HG02938 (cell line): ENCODE measurements around the gene HS6ST1.
A peak's percentile ranks its signal among the peaks of the same experiment; 100 is the strongest.

Experiments used
- ATAC-seq: cut with Tn5 transposase; IDR thresholded peaks from one replicate; pipeline ENCODE4 v1.9.1; 2021; ENCODE audit warnings: mild to moderate bottlenecking, moderate library complexity; ENCODE audit not compliant: unreplicated experiment

Gene HS6ST1

DNA sequence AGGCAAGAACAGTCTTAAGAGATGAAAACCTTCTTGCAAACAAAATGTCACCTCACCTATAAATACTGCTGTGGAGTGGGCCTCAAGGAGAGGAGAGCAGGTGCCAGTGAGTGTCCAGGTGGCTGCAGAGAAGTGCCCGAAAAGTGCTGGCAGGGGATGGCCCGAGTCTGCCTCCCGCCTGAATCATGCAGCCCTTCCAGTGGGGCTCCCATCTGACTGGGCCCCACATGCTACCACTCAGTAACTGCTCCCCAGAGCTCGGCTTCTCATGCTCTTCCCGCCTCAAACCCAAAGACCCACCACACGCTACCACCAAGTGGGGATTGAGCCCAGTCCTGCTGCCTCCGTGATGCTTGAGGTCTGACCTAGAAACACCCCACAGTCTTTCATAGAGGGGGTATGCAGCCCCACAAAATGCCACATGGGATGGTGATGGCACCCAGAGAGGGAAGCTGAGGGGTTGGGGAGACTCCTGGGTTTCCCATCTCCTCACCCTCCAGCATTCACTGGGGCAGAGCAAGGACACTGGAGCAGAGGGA is 7.4 kb downstream of the HS6ST1 start:
- ATAC-seq, result no peak

DNA sequence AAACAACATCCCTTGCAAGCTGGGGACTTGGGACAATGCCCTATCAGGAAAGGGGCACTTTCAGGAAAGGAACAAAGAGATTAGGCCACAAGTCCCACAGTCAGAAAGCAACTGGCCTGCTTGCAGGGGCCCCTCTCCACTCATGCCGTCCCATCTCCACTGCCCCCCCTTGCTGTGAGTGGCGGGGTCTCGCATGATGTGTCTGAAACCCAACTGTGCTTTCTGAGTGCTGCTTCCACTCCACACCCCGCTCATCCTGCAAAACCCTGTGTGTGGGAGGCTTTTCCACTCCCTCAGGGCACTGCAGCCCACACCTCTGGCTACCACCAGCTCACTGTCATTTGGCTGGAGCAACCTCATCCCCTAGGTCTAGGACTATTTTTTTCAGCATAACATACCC is 7.9 kb downstream of the HS6ST1 start:
- no peak for ATAC-seq

DNA sequence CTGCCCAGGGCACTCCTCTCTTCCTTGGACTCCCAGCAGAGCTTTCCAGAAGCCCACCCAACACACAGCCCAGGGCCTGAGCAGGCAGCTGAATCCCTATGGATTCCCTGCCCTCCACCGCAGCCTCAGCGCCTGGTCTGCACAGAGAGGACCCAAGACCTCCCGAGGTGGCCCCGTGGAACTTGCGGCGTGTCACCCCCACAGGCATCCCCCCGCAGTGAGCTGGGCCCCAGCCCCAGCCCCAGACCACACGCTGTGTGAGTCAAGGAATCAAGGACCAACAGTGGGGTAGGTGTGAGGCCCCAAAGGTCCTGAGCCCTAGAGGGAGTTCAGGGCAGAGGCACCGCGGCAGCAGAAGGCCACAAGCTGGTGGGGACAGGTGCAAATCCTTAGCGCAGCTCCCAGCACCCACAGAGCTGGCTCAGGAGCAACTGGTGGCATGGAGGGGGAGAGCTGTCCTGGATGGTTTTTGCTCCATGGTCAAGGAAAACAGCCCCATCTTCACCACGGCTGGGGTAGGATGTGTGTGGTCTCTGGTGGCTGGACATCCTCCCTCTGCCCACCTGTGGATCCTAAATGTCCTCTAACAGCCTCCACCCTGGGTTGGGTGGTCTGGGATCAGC is 8.5 kb downstream of the HS6ST1 start:
- ATAC-seq, result no peak

DNA sequence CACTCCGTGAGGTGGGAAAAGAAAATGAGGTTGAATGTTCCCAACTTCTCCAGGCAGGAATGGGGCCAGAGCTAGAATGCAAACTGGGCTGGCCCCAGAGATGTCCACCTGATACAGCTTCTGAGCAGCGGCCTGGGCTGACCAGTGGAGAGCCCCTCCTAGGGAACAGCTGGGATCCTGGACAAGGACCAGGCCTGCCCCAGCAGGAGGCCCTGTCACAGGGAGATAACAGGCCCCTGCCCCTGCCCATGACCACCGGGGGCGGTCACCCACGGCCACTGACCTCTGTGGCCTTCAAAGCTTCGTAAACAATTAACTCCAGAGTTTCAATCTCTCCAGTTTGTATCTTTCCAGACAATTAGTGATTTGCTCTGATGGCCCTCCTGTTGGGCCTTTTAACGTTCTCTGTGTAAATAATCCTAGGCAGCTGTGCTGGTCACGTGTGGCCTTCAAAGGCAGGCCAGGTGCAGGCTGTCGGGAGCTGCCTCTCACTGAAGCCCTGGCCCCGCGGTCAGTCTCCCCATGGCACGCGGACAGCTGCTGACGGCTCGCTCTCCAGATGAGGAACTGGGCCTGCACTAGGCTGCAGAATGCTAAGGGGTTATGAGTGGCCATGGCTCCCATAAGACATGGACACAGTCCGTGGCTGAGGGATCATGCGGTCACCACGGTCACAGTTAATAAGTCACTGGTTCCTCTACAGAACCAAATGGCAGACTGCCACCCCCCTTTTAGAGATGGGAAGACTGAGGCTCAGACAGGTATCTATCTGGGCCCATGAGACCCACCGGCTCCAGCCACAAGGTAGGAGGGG is 9.2 kb downstream of the HS6ST1 start:
- ATAC-seq, result no peak

DNA sequence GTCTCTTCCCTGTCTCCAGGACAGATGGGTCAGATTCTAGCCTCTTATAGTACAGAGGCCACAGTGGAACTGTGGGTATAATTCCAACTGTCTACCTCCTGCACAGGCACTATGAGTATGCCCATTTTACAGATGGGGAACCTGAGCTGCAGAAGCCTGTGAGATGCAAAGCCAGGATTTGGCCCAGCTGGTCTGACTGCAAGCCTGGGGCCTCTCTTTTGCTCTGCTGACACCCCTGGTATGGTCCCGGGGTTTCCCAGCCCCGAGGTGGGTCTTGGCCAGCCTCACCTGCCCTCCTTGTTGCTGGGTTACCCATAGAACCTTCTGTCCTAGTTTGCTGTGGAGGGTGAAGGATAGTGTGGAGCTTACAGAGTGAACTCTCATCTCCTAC is 9.8 kb downstream of the HS6ST1 start:
- ATAC-seq, result no peak

DNA sequence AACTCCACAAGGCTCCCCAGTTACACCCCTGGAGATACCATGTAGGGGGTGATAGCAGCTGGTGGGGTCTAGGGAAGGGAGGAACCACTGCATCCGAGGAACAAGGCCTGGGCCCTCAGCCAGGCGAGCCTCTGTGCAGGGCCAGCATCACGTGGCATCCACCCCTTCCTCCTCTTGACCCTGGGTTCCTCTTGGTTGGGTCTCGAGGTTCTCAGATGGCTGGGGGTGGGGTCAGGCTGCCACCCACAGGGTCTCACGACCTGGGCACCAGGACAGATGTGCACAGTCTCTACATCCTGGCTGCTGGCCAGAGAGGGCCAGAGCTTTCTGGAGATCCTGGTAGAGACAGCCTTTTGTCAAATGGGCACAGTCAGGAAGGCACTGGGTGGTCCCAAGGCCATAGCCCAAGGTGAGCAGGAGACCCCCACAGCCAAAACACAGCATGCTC is 10.4 kb downstream of the HS6ST1 start:
- no peak for ATAC-seq

DNA sequence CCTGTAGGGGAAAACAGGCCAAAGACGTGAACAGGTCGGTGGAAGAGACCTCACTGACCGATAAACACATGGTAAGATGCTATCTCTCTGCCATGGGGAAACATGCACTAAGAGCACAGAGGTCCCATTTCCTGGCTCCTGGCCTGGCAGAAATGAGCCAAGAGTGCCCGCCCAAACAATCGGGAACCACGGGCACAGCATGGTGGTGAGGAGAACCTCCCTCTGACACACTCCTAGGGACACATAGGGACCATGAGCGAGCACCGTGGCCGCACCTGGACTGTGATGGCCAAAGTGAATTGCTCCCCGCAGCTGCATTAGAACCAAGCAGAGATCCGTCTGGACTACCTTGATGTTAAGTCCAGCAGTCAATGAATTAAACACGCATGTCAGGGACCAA is 11.1 kb downstream of the HS6ST1 start:
- ATAC-seq, result no peak

DNA sequence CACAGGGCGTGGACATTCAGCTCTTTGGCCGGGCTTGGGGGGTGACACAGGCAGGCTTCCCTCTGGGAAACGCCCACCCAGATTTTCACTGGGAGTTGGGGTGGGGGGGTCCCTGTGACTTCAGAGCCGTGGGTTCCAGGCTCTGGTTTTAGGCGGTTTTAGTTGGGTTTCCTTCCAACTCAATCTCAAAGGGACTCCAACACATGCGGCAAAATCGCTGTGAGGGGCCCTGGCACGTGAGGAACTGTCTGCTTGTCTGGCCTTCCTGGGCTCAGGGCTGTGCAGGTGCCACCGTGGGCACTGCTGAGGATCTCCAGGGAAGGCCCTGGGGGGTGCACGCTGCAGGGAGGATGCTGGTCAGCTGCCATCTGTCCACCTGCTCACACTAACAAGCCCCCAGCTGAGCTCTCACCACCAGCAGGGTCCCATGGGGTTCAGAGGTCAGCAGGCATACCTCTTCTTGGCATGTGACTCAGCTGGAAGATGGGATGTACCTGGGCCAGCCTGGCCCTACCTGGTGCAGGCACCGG is 11.7 kb downstream of the HS6ST1 start:
- ATAC-seq, result no peak

DNA sequence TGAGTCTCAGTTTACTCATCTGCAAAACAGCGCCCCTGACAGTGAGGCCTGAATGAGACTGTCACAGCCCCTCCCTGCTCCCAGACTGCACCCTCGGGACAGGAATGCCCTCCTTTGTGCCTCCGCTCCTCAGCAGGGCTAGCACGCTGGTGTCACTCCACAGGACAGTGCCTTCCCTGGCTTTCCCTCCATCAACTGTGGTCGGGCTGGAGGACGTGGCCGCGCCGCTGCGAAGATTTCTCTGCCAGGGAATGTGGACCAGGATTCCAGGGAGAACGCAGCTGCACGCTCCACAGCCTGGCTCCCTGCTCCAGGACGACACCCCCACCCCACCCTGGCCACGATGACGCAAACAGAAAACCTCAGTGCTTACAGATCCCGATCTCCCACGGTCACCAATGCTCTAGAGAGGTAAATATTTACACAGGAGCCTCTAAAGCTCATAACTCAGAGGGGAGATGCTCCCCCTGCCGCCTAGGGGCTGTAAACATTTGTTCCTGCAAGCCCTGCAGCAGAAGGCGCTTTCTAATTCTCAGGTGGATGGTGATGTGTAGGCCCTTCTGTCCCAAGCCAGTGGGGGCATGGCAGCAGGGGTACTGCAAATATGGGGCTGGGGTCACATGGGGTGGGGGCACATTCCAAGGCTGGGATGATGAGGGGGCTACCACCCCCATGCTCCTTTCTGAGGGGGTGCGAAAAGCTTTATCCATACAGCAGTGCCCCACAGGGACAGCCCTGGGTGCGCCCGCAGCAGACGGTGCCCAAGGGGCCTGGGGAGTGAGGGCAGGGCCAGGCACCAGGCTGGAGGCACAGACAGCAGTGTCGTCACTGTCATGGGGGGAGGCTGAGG is 12.4 kb downstream of the HS6ST1 start:
- no peak for ATAC-seq

DNA sequence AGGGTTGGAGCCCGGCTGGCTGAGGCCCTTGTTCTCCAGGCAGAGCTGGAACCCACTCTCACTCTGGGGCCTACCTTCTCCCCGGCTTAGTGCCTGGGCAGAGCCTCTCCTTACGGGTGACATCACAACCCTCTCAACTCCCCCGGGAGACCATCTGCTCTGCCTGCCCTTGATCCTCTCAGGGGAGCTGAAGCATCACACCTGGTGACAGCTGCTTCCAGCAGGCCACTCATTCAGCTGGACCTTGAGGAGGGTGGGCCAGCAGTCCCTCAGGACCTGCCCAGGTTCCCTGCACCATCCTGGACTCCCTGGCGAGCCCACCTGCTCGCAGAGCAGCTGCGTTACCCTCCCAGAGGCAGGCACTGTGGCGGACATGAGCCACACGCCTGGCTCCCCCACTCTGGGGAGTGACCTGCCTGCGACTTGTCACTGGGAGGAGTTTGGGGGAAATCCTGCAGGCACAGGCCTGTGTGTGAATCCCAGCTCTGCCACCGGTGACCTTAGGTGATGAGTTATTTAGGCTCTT is 13.1 kb downstream of the HS6ST1 start:
- peak; percentile 66 for ATAC-seq

DNA sequence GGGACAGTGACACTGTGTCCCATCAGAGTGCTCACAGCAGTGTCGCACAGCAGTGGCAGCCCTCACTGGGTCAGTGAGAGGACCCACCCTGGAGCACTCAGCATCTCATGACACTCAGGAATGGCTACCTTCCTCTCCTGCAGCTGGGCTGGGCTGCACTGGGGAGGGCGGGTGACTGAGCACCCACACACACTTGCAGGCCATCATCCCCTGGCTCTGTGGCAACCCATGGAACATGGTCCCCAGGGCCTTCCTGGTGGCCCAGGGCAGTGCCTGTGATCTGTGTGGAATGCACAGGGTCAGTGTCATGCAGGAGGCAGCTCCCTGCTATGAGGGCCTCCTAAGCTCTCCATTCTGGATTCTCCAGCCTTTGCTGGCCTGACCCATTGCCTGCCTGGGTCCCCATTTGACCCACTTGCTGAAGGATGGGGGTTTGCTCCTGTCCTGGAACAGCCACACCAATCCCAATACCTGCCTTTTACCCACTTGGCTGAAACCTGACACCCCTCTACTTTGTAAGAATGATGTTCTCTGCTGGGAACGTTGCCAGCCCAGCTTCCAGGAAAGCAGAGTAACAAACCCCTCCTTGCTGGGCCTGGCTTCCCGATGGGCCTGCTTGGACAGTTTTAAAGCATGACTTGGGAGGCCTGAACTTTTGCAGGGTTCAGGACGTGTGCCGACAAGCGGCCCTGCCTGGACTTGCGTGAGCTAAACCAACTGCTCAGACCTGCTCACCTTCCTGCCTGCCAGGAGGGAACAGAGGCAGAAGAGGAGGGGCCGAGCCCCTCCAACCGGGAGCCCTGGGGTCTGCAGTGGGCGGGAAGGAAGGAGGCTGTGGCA is 13.7 kb downstream of the HS6ST1 start:
- ATAC-seq, result no peak

DNA sequence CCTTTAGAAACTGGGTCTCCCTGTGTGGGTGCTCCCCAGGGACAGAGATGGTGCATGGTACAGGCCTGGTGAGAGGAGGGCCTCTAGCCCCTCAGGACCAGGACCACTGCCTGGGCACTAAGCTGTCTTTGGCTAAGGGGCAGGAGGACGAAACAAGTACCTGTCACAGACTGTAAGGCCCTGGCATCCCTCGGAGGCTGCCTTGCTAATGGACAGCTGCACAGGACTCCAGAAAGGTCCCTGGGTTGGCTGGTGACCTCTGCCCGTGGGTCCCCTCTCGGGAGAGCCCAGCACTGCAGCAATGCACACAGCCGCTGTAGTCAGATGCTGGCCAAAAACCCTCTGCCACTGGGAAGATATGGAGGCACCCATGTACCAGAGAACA is 14.3 kb downstream of the HS6ST1 start:
- ATAC-seq, result no peak

DNA sequence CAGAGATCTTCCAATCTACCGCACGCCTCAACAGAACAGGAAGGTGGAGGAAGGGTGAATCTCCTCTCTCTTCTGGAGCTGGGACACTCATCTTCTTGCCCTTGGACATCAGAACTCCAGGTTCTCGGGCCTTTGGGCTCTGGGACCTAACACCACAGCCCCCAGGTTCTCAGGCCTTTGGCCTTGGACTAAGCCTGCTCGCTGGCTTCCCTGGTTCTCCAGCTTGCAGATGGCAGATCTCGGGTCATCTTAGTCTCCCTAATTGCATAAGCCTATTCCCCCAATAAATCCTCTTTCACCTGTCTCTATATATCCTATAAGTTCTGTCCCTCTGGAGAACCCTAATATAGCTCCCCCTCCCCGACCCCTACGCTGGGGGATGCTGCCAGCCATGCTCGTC is 14.8 kb downstream of the HS6ST1 start:
- ATAC-seq, result no peak

DNA sequence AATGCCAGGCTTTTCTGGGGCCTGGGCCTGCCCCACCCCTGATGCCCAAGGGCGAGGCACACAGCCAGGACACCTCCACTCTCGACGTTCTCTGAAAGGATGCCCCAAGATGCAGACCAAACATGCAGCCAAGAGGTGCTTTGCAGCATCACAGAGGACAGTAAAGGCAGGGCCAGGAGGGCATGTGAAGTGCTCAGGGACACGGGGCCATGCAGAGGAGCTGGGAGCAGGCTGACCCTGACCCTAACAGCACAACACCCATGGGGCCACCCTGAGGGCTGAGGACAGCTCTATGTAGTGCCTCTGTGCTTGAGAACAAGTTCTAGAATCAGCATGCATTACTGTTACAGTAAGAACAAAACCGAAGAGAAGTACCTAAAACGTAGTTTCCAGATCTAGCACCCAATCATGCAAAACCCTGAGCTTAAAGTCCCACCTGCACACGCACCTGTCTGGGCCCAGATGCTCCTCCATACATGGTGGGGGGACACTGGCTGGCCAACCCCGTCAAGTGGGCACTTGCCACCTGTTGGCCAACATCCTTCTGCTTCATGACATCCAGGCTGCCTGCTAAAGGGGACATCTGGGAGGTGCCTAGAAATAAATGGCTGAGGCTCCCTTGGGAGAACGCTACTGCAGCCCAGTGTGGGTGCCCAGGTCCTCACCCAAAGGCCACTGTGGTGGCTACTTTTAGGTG is 15.4 kb downstream of the HS6ST1 start:
- ATAC-seq, result no peak

DNA sequence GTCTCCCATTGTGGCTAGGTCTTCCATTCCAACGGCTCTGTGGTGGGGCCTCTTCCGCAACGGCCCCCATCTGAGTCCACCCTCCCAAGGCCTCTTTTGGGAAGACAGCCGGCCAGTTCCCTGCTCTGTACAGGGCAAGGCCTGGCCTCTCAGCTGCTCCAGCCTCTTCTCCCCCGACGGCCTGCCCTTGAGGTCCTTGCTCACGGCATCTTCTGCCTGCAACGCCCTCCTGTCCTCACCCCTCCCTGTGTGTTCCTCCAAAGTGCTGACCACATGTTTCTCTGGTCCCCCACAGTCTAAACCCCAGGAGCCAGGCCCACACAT is 16.0 kb downstream of the HS6ST1 start:
- no peak for ATAC-seq

DNA sequence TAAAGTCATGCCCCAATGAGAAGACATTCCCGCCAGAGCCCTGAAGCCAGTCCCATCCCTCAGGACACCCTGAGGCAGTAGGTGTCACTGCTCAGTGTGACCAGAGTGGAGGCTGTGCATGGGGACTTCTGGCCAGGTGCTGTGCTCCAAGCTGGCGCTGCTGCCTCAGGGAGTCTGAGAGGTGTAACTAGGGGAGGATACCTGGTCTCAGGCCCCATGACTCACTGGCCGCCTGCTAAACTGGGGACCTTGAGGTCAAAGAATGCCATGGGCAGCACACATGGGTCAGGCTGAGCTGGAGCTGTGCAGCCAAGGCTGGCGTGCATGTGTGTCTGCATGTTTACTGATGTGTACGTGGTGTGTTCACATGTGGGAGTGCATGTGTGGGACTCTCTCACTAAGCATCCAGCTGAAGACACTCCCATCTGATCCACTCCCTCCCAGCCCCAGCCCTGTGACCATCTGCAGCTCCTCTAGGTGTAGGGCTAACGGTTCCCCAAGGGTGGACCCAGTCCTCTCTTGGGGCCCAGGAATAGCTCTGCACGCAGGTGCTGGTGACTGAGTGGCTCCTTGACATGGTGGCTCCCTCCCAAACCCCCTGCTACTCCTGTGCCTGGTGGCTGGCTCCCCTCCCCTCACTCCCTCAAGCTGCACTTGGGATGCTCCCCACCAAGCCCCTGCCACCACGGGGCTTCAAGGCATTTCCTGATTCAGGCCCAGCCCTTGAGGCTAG is 16.5 kb downstream of the HS6ST1 start:
- no peak for ATAC-seq

DNA sequence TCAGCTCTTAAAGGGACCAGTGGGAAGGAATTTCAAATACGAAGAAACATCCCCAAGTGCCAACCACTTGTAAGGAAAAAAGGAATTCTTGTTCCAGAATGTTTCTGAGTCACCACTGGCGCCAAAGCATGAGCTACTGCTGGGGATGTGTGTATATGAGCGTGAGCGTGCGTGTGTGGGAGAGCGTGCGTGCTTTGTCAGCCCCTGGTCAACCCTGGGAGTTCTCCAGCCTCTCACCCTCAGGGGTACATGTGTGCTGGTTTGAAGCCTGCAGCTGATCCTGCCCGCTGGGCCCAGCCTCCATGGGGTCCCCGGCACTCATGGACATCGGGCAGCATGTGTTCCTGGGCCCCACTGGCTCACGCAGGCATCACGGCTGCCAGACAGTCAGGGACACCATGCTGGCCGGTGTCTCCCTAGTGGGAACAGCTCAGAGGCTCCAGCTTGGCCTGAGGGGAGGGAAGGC is 17.1 kb downstream of the HS6ST1 start:
- no peak for ATAC-seq

DNA sequence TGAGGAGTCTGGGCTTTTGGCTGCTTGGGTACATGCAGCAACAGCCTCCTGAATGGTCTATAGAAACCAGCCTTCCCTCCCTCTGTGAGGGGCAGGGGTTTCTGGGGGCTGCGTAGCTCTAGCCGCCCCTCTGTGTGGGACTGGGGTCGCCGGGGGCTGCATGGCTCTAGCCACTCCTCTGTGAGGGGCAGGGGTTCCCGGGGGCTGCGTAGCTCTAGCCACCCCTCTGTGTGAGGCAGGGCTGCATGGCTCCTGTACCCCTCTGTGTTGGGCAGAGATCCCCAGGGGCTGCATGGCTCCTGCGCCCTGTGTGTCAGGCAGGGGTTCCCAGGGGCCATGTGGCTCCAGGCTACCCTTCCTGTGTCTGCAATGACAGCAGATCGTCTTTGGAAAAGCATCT is 17.6 kb downstream of the HS6ST1 start:
- no peak for ATAC-seq
